ENCODE results near the gene PCNX1. TPM values are rescaled to one million over a fixed set of nuclear protein-coding genes. Genes with fewer than 3 reads are reported as not detected.

Gene PCNX1
- total and polyA plus RNA-seq, 4 donors: 5.7 to 41.2 (median 18.2) TPM

DNA sequence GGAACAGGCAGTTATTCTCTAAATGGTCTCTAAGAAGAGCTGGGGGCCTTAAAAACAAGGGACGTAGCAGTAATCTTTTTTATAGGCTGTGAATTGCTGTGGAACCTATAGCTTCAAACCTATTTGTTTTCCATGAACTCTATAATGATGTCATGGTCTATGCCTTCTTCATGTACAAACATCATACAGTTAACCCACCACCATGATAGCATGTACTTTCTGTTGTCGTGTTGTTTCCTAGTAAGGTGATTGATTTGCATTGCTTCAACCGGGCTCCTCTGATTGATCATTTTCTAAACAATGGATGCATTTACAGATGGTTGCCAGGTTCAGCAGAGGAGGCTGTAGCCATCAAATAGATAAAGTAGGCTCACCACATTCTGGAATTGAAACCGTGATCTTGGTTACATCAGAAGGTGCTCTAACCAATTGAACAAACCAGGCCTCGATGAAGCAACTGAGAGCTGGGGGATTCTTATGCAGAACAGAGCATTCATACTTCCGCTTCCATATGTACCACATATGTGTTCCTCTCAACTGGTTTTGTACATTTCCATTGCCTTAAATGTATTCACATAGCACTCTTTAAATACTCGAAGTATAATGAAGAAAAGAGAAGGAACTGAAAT lies 25.6 kb upstream of the PCNX1 start:
- WGBS: 86% methylated on average over 7 of the region's 7 CpGs
- TF ChIP-seq, protein P1, sequence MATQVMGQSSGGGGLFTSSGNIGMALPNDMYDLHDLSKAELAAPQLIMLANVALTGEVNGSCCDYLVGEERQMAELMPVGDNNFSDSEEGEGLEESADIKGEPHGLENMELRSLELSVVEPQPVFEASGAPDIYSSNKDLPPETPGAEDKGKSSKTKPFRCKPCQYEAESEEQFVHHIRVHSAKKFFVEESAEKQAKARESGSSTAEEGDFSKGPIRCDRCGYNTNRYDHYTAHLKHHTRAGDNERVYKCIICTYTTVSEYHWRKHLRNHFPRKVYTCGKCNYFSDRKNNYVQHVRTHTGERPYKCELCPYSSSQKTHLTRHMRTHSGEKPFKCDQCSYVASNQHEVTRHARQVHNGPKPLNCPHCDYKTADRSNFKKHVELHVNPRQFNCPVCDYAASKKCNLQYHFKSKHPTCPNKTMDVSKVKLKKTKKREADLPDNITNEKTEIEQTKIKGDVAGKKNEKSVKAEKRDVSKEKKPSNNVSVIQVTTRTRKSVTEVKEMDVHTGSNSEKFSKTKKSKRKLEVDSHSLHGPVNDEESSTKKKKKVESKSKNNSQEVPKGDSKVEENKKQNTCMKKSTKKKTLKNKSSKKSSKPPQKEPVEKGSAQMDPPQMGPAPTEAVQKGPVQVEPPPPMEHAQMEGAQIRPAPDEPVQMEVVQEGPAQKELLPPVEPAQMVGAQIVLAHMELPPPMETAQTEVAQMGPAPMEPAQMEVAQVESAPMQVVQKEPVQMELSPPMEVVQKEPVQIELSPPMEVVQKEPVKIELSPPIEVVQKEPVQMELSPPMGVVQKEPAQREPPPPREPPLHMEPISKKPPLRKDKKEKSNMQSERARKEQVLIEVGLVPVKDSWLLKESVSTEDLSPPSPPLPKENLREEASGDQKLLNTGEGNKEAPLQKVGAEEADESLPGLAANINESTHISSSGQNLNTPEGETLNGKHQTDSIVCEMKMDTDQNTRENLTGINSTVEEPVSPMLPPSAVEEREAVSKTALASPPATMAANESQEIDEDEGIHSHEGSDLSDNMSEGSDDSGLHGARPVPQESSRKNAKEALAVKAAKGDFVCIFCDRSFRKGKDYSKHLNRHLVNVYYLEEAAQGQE (IDR thresholded peaks at IDR 0.05): no peak
- TF ChIP-seq SP1 (IDR thresholded peaks at IDR 0.05) (no peak), EGR1 (IDR thresholded peaks at IDR 0.05; ENCODE audit: low read depth in 2 of 2) (no peak), JUND (IDR thresholded peaks at IDR 0.05) (no peak), HNF4A (conservative IDR thresholded peaks at IDR 0.05) (no peak)
- TF ChIP-seq, protein P2, sequence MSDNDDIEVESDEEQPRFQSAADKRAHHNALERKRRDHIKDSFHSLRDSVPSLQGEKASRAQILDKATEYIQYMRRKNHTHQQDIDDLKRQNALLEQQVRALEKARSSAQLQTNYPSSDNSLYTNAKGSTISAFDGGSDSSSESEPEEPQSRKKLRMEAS (IDR thresholded peaks at IDR 0.05): no peak
- TF ChIP-seq, protein P3, sequence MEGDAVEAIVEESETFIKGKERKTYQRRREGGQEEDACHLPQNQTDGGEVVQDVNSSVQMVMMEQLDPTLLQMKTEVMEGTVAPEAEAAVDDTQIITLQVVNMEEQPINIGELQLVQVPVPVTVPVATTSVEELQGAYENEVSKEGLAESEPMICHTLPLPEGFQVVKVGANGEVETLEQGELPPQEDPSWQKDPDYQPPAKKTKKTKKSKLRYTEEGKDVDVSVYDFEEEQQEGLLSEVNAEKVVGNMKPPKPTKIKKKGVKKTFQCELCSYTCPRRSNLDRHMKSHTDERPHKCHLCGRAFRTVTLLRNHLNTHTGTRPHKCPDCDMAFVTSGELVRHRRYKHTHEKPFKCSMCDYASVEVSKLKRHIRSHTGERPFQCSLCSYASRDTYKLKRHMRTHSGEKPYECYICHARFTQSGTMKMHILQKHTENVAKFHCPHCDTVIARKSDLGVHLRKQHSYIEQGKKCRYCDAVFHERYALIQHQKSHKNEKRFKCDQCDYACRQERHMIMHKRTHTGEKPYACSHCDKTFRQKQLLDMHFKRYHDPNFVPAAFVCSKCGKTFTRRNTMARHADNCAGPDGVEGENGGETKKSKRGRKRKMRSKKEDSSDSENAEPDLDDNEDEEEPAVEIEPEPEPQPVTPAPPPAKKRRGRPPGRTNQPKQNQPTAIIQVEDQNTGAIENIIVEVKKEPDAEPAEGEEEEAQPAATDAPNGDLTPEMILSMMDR (IDR thresholded peaks at IDR 0.05; ENCODE audit: low read depth, low read length, missing input control): no peak
- TF ChIP-seq, protein P4, sequence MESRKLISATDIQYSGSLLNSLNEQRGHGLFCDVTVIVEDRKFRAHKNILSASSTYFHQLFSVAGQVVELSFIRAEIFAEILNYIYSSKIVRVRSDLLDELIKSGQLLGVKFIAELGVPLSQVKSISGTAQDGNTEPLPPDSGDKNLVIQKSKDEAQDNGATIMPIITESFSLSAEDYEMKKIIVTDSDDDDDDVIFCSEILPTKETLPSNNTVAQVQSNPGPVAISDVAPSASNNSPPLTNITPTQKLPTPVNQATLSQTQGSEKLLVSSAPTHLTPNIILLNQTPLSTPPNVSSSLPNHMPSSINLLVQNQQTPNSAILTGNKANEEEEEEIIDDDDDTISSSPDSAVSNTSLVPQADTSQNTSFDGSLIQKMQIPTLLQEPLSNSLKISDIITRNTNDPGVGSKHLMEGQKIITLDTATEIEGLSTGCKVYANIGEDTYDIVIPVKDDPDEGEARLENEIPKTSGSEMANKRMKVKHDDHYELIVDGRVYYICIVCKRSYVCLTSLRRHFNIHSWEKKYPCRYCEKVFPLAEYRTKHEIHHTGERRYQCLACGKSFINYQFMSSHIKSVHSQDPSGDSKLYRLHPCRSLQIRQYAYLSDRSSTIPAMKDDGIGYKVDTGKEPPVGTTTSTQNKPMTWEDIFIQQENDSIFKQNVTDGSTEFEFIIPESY (IDR thresholded peaks at IDR 0.05): no peak
- Histone ChIP-seq H3K27me3 (ENCODE audit: control insufficient read depth in 4 of 4, insufficient read depth in 4 of 4, low read length in 3 of 4) (no peaks in the 10 kb centered on the region), H3K4me1 (ENCODE audit: control insufficient read depth in 4 of 4, insufficient read depth in 4 of 4, low read length in 3 of 4) (peaks cover 0 to 2% (median 0%) of the 10 kb centered on the region in 4 donors), H3K36me3 (ENCODE audit: control insufficient read depth in 4 of 4, insufficient read depth in 3 of 4, low read depth in 1 of 4, low read length in 3 of 4) (no peaks in the 10 kb centered on the region), H3K9me3 (ENCODE audit: control insufficient read depth in 4 of 4, low read length in 3 of 4) (no peaks in the 10 kb centered on the region), H3K27ac (ENCODE audit: low read depth in 1 of 2, low read length in 2 of 2) (peak overlapping the region in 1 of 2 donors; percentile 13), H3K4me3 (ENCODE audit: low read depth in 1 of 3, low read length in 3 of 3) (no peak overlapping the region), H3K9ac (ENCODE audit: low read depth in 1 of 2, low read length in 2 of 2) (no peak overlapping the region)
- DNase-seq (ENCODE audit: low spot score): no peak

DNA sequence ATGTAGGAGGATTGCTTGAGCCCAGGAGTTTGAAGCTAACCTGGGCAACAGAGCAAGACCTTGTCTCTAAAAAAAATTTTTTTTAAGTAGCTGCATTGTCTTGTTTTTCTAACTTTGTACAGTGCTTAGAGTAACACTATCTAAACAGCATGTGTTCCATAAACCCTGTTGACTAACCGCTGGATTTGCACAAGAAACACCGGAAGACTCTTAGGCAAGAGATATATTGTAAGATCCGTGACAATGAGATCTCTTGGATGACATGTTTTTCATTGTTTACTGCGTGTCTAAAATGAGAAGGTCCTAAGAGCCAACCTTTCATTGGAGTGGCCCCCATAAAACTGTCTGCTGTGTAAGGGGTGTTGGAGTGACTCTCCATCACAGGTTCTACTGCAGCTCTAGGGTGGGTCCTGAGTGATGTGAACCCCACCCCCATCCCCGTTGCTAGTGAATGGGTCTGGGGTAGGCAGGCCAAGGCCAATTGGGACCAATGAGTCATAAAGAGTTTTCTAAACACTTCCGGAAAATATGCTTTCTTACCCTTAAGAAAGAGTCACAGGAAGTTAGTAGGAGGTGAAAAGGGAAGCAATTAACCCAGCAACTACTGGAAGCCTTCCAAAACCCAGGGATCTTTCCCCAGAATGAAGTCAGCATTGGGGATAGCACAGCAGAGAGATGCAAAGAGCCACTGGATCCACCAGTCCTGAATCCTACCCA lies 24.3 kb upstream of the PCNX1 start:
- Histone ChIP-seq H3K4me1 (ENCODE audit: control insufficient read depth in 4 of 4, insufficient read depth in 4 of 4, low read length in 3 of 4) (peaks cover 0 to 2% (median 0%) of the 10 kb centered on the region in 4 donors), H3K27me3 (ENCODE audit: control insufficient read depth in 4 of 4, insufficient read depth in 4 of 4, low read length in 3 of 4) (no peaks in the 10 kb centered on the region), H3K36me3 (ENCODE audit: control insufficient read depth in 4 of 4, insufficient read depth in 3 of 4, low read depth in 1 of 4, low read length in 3 of 4) (no peaks in the 10 kb centered on the region), H3K27ac (ENCODE audit: low read depth in 1 of 2, low read length in 2 of 2) (peak overlapping the region in 1 of 2 donors; percentile 66), H3K9ac (ENCODE audit: low read depth in 1 of 2, low read length in 2 of 2) (no peak overlapping the region), H3K9me3 (ENCODE audit: control insufficient read depth in 4 of 4, low read length in 3 of 4) (no peaks in the 10 kb centered on the region), H3K4me3 (ENCODE audit: low read depth in 1 of 3, low read length in 3 of 3) (no peak overlapping the region)
- no peak for DNase-seq (ENCODE audit: low spot score)
- 66% methylated on average over 6 of the region's 6 CpGs for WGBS
- TF ChIP-seq, protein P5, sequence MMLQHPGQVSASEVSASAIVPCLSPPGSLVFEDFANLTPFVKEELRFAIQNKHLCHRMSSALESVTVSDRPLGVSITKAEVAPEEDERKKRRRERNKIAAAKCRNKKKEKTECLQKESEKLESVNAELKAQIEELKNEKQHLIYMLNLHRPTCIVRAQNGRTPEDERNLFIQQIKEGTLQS (IDR thresholded peaks at IDR 0.05): no peak
- TF ChIP-seq SP1 (IDR thresholded peaks at IDR 0.05): no peak
- TF ChIP-seq GABPA (IDR thresholded peaks at IDR 0.05 in 1 of 2, conservative IDR thresholded peaks at IDR 0.05 in 1 of 2): peak in 1 of 2 donors; percentile 28
- no peak for TF ChIP-seq YY1 (IDR thresholded peaks at IDR 0.05)

Data from liver (tissue), 9 donors.